GM20000 (cell line): ENCODE data around the gene ARL3.

Experiments
- DNase-seq: peaks from one replicate; pipeline ENCODE4 v3.0.0; 2012; ENCODE audit warnings: low spot score
- TF ChIP-seq, protein P1 (sequence below): IDR thresholded peaks from 2 replicates; pipeline ENCODE4 v1.5.1; 2012; ENCODE audit warnings: mild to moderate bottlenecking, control low read depth; ENCODE audit errors: extremely low read depth, missing control alignments

The ARL3 gene

DNA sequence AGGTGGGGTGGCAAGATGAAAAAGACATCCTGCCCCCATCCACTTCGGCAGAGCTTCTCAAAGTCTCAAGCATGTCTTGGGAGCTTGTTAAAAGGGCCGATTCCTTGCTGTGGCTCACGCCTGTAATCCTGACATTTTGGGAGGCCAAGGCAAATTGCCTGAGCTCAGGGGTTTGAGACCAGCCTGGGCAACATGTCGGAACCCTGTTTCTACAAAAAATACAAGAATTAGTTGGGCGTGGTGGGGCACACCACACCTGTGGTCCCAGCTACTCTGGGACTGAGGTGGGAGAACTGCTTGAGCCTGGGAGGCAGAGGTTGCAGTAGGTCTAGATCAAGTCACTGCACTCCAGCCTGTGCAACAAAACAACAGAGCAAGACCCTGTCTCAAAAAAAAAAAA, 55.4 kb downstream of the ARL3 start:
- TF ChIP-seq, protein P1, sequence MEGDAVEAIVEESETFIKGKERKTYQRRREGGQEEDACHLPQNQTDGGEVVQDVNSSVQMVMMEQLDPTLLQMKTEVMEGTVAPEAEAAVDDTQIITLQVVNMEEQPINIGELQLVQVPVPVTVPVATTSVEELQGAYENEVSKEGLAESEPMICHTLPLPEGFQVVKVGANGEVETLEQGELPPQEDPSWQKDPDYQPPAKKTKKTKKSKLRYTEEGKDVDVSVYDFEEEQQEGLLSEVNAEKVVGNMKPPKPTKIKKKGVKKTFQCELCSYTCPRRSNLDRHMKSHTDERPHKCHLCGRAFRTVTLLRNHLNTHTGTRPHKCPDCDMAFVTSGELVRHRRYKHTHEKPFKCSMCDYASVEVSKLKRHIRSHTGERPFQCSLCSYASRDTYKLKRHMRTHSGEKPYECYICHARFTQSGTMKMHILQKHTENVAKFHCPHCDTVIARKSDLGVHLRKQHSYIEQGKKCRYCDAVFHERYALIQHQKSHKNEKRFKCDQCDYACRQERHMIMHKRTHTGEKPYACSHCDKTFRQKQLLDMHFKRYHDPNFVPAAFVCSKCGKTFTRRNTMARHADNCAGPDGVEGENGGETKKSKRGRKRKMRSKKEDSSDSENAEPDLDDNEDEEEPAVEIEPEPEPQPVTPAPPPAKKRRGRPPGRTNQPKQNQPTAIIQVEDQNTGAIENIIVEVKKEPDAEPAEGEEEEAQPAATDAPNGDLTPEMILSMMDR, result no peak
- no peak for DNase-seq

DNA sequence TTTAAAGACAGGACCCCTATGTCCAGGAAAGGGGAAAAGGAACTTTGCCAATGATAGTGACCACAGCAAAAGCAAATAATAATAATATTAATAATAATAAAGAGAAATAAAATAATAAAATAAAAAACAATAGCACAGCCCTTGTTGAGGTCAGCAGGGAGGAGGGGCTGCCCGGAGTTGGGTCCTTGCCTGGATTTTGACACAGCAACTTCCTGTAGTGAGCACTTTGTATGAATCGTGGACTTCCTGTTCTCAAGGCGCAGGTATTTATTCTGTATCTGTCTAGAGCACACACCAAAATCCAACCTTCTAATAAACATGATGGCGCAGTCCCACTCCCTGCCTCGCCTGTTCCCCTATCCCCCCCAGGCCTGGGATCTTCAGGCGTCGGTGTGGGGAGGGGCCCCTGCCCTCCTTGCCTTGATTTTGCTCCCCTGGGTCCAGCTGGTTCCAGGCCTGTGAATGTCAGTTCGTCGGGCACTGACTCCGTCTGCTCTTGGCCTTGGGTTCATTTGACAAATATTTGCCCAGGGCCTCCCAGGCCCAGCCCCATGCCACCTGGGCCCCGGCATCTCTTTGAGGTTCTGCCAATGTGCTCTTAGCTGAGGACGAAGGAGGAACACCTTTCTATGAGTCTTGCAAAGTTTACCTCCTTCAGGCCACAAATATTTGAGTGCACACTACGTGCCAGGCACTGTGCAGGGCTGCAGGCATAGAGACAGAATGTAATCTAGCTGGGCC, 56.0 kb downstream of the ARL3 start:
- TF ChIP-seq, protein P1, result no peak
- no peak for DNase-seq

DNA sequence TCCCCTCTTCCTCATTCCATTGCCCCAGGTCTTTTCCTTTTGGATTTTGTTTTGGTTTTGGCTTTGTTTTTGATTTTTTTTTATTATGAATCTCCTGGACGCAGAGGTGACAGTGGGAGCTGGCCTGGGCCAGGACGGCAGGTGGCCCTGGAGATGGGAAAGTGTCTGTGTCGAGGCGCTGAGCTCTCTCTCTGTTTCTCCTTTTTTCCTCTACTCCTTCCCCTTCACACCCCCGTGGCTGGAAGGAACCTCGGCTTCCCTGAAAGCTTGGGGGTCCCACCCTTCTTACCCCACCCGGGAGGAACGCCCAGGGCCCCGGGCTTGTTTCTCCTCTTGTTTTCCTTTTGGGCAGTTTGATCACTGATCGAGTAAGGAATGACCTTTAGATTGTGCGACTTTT, 56.7 kb downstream of the ARL3 start:
- DNase-seq, result no peak
- TF ChIP-seq, protein P1, result no peak

DNA sequence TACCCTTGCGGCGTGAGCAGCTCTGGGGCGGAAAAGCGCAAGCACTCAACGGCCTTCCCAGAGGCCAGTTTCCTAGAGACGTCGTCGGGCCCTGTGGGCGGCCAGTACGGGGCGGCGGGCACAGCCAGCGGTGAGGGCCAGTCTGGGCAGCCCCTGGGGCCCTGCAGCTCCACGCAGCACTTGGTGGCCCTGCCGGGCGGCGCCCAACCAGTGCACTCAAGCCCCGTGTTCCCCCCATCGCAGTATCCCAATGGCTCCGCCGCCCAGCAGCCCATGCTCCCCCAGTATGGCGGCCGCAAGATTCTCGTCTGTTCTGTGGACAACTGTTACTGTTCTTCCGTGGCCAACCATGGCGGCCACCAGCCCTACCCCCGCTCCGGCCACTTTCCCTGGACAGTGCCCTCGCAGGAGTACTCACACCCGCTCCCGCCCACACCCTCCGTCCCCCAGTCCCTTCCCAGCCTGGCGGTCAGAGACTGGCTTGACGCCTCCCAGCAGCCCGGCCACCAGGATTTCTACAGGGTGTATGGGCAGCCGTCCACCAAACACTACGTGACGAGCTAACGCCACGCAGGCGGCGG, 57.3 kb downstream of the ARL3 start:
- no peak for DNase-seq
- TF ChIP-seq, protein P1, result no peak

DNA sequence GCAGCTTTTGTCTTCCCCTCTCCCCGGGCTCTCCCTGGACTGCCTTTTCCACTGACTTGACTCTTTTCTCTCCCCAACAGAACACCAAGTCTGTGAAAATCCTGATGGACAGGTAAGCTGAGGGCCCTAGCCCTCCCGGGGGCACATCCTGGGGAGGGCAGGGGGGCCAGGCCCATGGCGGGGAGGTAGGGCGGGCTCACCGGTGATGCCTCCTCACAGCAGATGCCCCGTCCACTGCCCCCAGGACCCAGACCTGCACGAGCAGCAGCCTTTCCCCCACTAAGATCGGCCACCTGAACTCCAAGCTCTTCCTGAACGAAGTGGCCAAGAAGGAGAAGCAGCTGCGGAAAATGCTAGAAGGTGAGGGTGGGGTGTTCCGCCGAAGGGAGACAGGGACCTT, 58.2 kb downstream of the ARL3 start:
- TF ChIP-seq, protein P1, result no peak
- no peak for DNase-seq

DNA sequence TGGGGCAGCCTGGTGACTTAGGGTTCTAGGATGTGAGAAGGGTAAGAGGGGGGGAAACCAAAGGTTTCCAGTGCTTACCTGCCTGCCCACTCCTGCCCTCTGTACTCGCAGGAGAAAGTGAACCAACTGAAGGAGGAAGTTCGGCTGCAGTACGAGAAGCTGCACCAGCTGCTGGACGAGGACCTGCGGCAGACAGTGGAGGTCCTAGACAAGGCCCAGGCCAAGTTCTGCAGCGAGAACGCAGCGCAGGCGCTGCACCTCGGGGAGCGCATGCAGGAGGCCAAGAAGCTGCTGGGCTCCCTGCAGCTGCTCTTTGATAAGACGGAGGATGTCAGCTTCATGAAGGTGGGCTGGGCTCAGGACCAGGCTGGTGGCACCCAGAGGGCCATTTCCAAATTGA, 59.2 kb downstream of the ARL3 start:
- TF ChIP-seq, protein P1, result no peak
- DNase-seq, result no peak

DNA sequence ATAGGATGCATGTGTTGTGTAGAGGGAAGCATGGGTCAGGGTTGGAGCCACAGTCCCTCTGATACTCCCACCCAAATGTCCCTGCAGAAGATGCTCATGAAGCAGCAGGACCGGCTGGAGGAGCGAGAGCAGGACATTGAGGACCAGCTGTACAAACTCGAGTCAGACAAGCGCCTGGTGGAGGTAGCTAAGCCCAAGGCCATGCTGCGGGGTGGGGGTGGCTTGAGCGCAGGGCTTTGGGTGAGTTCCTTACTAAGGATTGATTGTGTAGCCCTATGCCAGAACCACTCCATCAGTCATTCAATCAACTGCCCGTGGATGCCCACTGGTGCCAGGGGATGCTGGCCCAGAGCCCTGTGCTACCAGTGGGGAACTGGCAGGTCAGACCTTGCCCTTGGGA, 59.6 kb downstream of the ARL3 start:
- TF ChIP-seq, protein P1, result no peak
- DNase-seq, result no peak
